ENCODE data around the gene ACTG1. TPM values are rescaled to one million over a fixed set of nuclear protein-coding genes. Genes with fewer than 3 reads are reported as not detected.

Gene ACTG1
- total and polyA plus RNA-seq, 2 of the 13 experiments (the other 11 are each of a cell fraction or from before 2014, with no cell fraction given) = 973 to 1,138 TPM

DNA sequence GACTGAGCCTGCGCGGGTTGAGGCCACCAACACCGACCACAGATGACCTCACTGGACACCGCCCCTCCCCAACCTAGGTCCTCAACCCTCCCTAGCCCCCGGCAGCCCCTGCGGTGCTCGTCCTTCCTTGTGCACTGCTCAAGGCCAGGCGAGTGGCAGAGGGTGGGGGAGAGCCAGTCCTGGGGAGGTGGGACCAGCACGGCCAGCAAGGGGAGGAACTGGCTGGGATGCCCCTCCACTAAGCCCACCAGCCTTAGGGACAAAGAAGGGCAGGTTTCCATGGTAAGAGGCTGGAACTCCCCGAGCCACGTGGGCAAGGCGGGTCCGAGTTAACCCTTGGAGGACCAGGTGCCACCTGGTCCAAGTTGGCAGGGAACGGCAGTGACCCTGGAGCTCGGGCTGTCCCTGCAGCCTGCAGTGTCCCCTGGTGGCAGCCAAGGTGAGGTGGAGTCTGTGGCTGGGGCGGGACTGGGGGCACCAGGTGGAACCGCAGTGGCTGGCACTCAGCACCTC, 24.8 kb upstream of the ACTG1 start (continued):
- no peak for TF ChIP-seq PRDM15 (CRISPR knock-in tag; IDR thresholded peaks at IDR 0.05)
- no peak for TF ChIP-seq HOXA3 (CRISPR knock-in tag; IDR thresholded peaks at IDR 0.05)
- TF ChIP-seq, protein P1, sequence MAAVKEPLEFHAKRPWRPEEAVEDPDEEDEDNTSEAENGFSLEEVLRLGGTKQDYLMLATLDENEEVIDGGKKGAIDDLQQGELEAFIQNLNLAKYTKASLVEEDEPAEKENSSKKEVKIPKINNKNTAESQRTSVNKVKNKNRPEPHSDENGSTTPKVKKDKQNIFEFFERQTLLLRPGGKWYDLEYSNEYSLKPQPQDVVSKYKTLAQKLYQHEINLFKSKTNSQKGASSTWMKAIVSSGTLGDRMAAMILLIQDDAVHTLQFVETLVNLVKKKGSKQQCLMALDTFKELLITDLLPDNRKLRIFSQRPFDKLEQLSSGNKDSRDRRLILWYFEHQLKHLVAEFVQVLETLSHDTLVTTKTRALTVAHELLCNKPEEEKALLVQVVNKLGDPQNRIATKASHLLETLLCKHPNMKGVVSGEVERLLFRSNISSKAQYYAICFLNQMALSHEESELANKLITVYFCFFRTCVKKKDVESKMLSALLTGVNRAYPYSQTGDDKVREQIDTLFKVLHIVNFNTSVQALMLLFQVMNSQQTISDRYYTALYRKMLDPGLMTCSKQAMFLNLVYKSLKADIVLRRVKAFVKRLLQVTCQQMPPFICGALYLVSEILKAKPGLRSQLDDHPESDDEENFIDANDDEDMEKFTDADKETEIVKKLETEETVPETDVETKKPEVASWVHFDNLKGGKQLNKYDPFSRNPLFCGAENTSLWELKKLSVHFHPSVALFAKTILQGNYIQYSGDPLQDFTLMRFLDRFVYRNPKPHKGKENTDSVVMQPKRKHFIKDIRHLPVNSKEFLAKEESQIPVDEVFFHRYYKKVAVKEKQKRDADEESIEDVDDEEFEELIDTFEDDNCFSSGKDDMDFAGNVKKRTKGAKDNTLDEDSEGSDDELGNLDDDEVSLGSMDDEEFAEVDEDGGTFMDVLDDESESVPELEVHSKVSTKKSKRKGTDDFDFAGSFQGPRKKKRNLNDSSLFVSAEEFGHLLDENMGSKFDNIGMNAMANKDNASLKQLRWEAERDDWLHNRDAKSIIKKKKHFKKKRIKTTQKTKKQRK (IDR thresholded peaks at IDR 0.05; ENCODE audit: low read length) = no peak
- TF ChIP-seq THAP7 (CRISPR knock-in tag; IDR thresholded peaks at IDR 0.05) = no peak
- no peak for TF ChIP-seq MIER3 (CRISPR knock-in tag; IDR thresholded peaks at IDR 0.05; ENCODE audit: borderline replicate concordance)
- TF ChIP-seq DZIP1 (CRISPR knock-in tag; IDR thresholded peaks at IDR 0.05) = no peak
- TF ChIP-seq ZBTB33 (CRISPR knock-in tag; IDR thresholded peaks at IDR 0.05) = peak; percentile 53; the same call in 1 of the 2 replicates
- TF ChIP-seq, protein P2, sequence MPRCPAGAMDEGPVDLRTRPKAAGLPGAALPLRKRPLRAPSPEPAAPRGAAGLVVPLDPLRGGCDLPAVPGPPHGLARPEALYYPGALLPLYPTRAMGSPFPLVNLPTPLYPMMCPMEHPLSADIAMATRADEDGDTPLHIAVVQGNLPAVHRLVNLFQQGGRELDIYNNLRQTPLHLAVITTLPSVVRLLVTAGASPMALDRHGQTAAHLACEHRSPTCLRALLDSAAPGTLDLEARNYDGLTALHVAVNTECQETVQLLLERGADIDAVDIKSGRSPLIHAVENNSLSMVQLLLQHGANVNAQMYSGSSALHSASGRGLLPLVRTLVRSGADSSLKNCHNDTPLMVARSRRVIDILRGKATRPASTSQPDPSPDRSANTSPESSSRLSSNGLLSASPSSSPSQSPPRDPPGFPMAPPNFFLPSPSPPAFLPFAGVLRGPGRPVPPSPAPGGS (CRISPR knock-in tag; IDR thresholded peaks at IDR 0.05) = no peak
- no peak for TF ChIP-seq POGZ (CRISPR knock-in tag; IDR thresholded peaks at IDR 0.05)
- TF ChIP-seq SMAD9 (CRISPR knock-in tag; IDR thresholded peaks at IDR 0.05) = no peak
- TF ChIP-seq, protein P3, sequence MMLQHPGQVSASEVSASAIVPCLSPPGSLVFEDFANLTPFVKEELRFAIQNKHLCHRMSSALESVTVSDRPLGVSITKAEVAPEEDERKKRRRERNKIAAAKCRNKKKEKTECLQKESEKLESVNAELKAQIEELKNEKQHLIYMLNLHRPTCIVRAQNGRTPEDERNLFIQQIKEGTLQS (CRISPR knock-in tag; IDR thresholded peaks at IDR 0.05) = 0 out of 2 replicates have a peak, but pooled peaks have one; percentile 30
- no peak for TF ChIP-seq FOXA3 (CRISPR knock-in tag; IDR thresholded peaks at IDR 0.05)
- no peak for TF ChIP-seq ZNF788 (CRISPR knock-in tag; IDR thresholded peaks at IDR 0.05; ENCODE audit: borderline replicate concordance)
- no peak for TF ChIP-seq SMAD1 (CRISPR knock-in tag; IDR thresholded peaks at IDR 0.05; ENCODE audit: borderline replicate concordance, low read depth)
